H1 (cell line): ENCODE measurements around the gene SIAH3. TPM values are rescaled to one million over a fixed set of nuclear protein-coding genes. Genes with fewer than 3 reads are reported as not detected.

Source experiments
- CTCF ChIP-seq, 3 experiments: IDR thresholded peaks; 1 replicate in 2 of 3; 2 replicates in 1 of 3; pipeline versions ENCODE4 v1.5.1 to v1.6.1; 2011; ENCODE audit warnings: low read length in 3 of 3, mild to moderate bottlenecking in 3 of 3, inconsistent platforms in 2 of 3, low read depth in 1 of 3, moderate library complexity in 1 of 3; ENCODE audit not compliant: insufficient read depth in 1 of 3; ENCODE audit errors: control extremely low read depth in 1 of 3
- HDAC2 ChIP-seq, 2 experiments: fragments of 300-600 bp in 1 of 2; sonication (generic) in 1 of 2; IDR thresholded peaks; 2 replicates each; pipeline ENCODE4 v1.6.1; 2011 to 2012; ENCODE audit warnings: low read depth in 2 of 2, low read length in 2 of 2, mild to moderate bottlenecking in 2 of 2, moderate library complexity in 2 of 2, borderline replicate concordance in 1 of 2, inconsistent platforms in 1 of 2
- KDM4A ChIP-seq: IDR thresholded peaks from one replicate; pipeline ENCODE4 v1.7.1; 2012; ENCODE audit warnings: low read depth, mild to moderate bottlenecking, moderate library complexity, low read length, inconsistent platforms; ENCODE audit not compliant: severe bottlenecking
- NRF1 ChIP-seq: IDR thresholded peaks from 2 replicates; pipeline ENCODE4 v1.6.1; 2011; ENCODE audit warnings: mild to moderate bottlenecking, low read depth, low read length, improper control_type of control experiment
- SAP30 ChIP-seq: fragments of 300-600 bp; sonication (generic); IDR thresholded peaks from 2 replicates; pipeline ENCODE4 v1.7.1; 2012; ENCODE audit warnings: low read length, moderate library complexity, mild to moderate bottlenecking, inconsistent platforms; ENCODE audit not compliant: insufficient read depth, insufficient replicate concordance
- SIN3A ChIP-seq, 2 experiments: IDR thresholded peaks in 1 of 2; conservative IDR thresholded peaks in 1 of 2; 2 replicates each; pipeline ENCODE4 v1.6.1; 2011 to 2012; ENCODE audit warnings: low read length in 2 of 2, improper control_type of control experiment in 1 of 2, low read depth in 1 of 2, mild to moderate bottlenecking in 1 of 2
- polyA plus RNA-seq, 7 experiments: library from polyadenylated mRNA; depleted of rRNA in 3 of 7; stranded (reverse) in 5 of 7; unstranded in 2 of 7; fragments of >200 nt in 5 of 7; fragments of 200-250 nt in 2 of 7; gene quantifications; 1 replicate in 5 of 7; 2 replicates in 1 of 7; 4 replicates in 1 of 7; pipeline versions ENCODE4 v1.2.1 to v1.2.3, GENCODE V29; 2011 to 2013; ENCODE audit warnings: missing spikeins in 2 of 7, mixed read lengths in 2 of 7
- total RNA-seq: library from RNA; stranded (reverse); fragmentation: NEBNext Ultra II Directional; extraction: Animal tissue kit (Norgen Biotek cat#: 25700); gene quantifications from 2 replicates; pipeline ENCODE4 v1.2.1, GENCODE V29; 2021

The SIAH3 gene
- total and polyA plus RNA-seq, 2 of the 8 experiments (the other 6 are each of a cell fraction or from before 2014, with no cell fraction given) = 0.15 to 0.17 TPM

DNA sequence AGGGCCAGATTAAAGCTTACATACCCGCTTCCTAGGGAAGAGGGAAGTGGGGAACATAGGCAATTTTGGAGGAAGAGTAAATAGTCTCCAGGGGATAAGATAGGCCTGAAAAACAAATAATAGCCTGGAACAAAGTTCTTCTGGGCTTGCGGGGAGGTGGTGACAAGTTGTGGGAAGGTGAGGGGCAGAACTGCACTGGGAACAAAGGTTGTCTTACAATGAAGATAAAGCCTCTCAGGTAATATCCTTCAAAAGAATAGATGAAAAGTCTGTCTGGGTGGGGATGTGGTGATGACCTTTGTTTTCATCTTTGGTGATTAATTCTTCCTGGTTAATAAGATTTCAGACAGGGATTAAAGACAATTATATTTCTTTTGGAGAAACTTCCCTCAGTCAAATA, 80.7 kb downstream of the SIAH3 start (continued):
- TF ChIP-seq HDAC2 (IDR thresholded peaks at IDR 0.05; ENCODE audit: borderline replicate concordance in 1 of 2, low read depth in 2 of 2, low read length in 2 of 2) (no peak), SIN3A (conservative IDR thresholded peaks at IDR 0.05 in 1 of 2, IDR thresholded peaks at IDR 0.05 in 1 of 2; ENCODE audit: low read depth in 1 of 2, low read length in 2 of 2) (no peak), KDM4A (no peak), NRF1 (no peak), CTCF (IDR thresholded peaks at IDR 0.05; ENCODE audit: control extremely low read depth in 1 of 3, insufficient read depth in 1 of 3, low read depth in 1 of 3, low read length in 3 of 3) (no peak), SAP30 (no peak)
